Stimulated activated CD4-positive, alpha-beta T cell treated with anti-CD3 and anti-CD28 coated beads, Interleukin-4, amount 100 ng/mL, for 48 hours (primary cell): ENCODE data around the gene CAPN1.

Source experiments
- DNase-seq, 2 donors: peaks; one replicate each; pipeline ENCODE4 v3.0.0-alpha.2; 2020; ENCODE audit warnings: low read depth in 2 of 2

CAPN1 gene

GRCh38 chr11:65260756-65261590 lies 79.2 kb downstream of the CAPN1 start:
- DNase-seq, result no peak
